ENCODE measurements around the gene NR2F1-AS1.

NR2F1-AS1 gene

DNA sequence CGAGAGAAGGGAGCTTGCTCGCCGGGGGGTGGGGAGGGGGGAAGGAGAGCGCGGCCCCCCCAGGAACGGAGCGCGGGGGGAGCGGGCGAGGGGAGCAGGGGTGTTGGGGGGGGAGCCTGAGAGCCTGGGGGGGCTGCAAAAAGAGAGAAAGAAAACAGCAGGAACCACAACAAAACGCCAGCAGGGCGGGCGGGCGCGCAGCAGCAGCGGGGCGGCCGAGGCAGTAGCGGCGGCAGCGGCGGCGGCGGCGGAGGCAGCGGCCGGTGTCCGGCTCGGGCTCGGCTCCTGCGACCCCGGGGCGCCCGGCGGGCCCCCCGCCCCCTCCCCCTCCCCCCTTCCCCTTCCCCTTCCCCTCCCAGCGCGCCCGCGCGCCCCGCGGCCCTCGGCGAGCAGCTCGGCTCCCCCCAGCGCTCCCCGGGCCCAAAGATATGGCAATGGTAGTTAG is 3.6 kb upstream of the NR2F1-AS1 start:
- Histone ChIP-seq H3K27me3 (replicated peaks; ENCODE audit: insufficient read depth, low read length) (peaks cover 26% of the 10 kb centered on the region), H3K4me1 (ENCODE audit: low read length) (no peaks in the 10 kb centered on the region; the same call in 1 of the 2 replicates), H3K36me3 (replicated peaks; ENCODE audit: insufficient read depth, low read length) (no peaks in the 10 kb centered on the region), H3K9me3 (replicated peaks; ENCODE audit: insufficient read depth, low read length) (no peaks in the 10 kb centered on the region), H3K4me2 (ENCODE audit: low read depth, low read length) (no peak overlapping the region), H3K4me3 (ENCODE audit: low read length) (no peak overlapping the region), H2AFZ (ENCODE audit: low read length) (no peak overlapping the region), H3K9me2 (replicated peaks; ENCODE audit: insufficient read depth, low read length) (no peaks in the 10 kb centered on the region), H3F3A (ENCODE audit: insufficient read depth, low read length) (no peaks in the 10 kb centered on the region; the same call in 1 of the 2 replicates), H4K20me1 (ENCODE audit: insufficient read depth, low read length) (no peaks in the 10 kb centered on the region), H3K9ac (ENCODE audit: low read length) (no peak overlapping the region), H3K27ac (ENCODE audit: low read length) (no peak overlapping the region), H3K79me2 (ENCODE audit: low read length) (no peaks in the 10 kb centered on the region)
- TF ChIP-seq EZH2phosphoT487 (IDR thresholded peaks at IDR 0.05; ENCODE audit: low read length) = no peak
- TF ChIP-seq EZH2 (optimal IDR thresholded peaks at IDR 0.05; ENCODE audit: low read depth, low read length) = no peak
- TF ChIP-seq, protein P1, sequence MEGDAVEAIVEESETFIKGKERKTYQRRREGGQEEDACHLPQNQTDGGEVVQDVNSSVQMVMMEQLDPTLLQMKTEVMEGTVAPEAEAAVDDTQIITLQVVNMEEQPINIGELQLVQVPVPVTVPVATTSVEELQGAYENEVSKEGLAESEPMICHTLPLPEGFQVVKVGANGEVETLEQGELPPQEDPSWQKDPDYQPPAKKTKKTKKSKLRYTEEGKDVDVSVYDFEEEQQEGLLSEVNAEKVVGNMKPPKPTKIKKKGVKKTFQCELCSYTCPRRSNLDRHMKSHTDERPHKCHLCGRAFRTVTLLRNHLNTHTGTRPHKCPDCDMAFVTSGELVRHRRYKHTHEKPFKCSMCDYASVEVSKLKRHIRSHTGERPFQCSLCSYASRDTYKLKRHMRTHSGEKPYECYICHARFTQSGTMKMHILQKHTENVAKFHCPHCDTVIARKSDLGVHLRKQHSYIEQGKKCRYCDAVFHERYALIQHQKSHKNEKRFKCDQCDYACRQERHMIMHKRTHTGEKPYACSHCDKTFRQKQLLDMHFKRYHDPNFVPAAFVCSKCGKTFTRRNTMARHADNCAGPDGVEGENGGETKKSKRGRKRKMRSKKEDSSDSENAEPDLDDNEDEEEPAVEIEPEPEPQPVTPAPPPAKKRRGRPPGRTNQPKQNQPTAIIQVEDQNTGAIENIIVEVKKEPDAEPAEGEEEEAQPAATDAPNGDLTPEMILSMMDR (IDR thresholded peaks at IDR 0.05; ENCODE audit: low read length) = no peak
- DNase-seq = no peak

DNA sequence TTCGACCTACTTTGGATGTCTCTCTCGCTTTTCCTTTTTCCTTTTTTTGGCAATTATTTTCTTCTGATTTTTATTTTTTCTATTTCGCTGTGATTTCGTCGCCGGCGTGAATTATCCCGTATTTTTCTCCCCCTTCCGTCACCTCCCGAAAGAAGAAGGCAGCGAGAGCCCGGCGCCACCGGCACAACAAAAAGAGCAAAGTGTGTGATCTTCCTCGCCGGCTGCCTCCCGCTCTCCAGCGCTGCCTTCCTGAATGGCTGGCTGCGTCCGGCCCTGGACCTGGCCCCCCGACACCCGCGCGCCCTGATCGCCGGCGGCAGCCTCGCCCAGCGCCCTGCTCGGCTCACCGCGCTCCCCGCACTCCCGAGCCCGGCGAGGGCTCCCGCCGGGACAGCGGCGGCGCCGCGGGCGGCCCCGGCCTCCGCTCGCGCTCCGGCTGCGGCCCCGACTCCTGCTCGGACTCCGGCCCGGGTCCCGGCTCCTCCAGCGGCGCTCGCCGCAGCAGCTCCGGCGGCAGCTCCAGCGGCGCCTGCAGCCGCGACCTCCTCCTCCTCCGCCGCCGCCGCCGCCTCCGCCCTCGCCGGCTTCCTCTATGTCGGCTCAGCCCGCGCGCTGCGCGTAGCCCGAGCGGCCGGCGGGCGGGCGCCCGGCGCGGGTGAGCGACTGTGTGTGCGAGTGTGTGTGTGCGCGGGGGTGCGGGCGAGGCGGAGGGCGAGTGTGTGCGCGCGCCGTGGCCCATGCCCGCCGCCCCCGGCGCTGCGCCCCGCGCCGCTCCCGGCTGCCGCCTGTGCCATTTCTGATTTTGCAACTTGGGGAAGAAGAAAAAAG is 3.0 kb upstream of the NR2F1-AS1 start:
- H3K27ac ChIP-seq (ENCODE audit: low read length) = no peak overlapping the region
- H3K9ac ChIP-seq (ENCODE audit: low read length) = no peak overlapping the region
- no peaks in the 10 kb centered on the region for H3K9me2 ChIP-seq (replicated peaks; ENCODE audit: insufficient read depth, low read length)
- H3K79me2 ChIP-seq (ENCODE audit: low read length) = no peaks in the 10 kb centered on the region
- no peaks in the 10 kb centered on the region for H4K20me1 ChIP-seq (ENCODE audit: insufficient read depth, low read length)
- H3K4me1 ChIP-seq (ENCODE audit: low read length) = no peaks in the 10 kb centered on the region; the same call in 1 of the 2 replicates
- H3K27me3 ChIP-seq (replicated peaks; ENCODE audit: insufficient read depth, low read length) = peaks cover 26% of the 10 kb centered on the region
- peak overlapping the region; percentile 69; the same call in 1 of the 2 replicates for H3K4me3 ChIP-seq (ENCODE audit: low read length)
- H3K9me3 ChIP-seq (replicated peaks; ENCODE audit: insufficient read depth, low read length) = no peaks in the 10 kb centered on the region
- H3F3A ChIP-seq (ENCODE audit: insufficient read depth, low read length) = no peaks in the 10 kb centered on the region; the same call in 1 of the 2 replicates
- peak overlapping the region; percentile 88; the same call in 1 of the 2 replicates for H3K4me2 ChIP-seq (ENCODE audit: low read depth, low read length)
- no peaks in the 10 kb centered on the region for H3K36me3 ChIP-seq (replicated peaks; ENCODE audit: insufficient read depth, low read length)
- peak; percentile 18 for DNase-seq
- TF ChIP-seq EZH2 (optimal IDR thresholded peaks at IDR 0.05; ENCODE audit: low read depth, low read length) (no peak), EZH2phosphoT487 (IDR thresholded peaks at IDR 0.05; ENCODE audit: low read length) (no peak)
- TF ChIP-seq, protein P1 (IDR thresholded peaks at IDR 0.05; ENCODE audit: low read length) = no peak
- H2AFZ ChIP-seq (ENCODE audit: low read length) = no peak overlapping the region

DNA sequence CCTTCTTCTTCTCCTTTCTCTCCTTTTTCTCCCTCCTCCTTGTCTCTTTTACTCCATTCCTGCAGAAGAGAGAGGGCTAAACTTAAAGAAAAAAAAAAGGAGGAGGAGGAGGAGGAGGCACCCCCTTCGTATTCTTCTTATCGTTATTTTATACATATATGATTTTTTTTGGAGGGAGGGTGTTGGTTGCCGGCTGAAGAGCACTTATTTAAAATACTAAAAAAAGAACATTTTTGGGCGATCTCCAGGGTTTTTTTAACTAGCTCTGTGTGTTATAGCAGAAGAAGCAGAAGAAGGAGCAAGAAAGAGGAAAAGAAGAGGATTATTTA is 2.4 kb upstream of the NR2F1-AS1 start:
- Histone ChIP-seq H3K4me3 (ENCODE audit: low read length) (peak overlapping the region; percentile 69), H3K9ac (ENCODE audit: low read length) (no peak overlapping the region), H2AFZ (ENCODE audit: low read length) (no peak overlapping the region), H3K27me3 (replicated peaks; ENCODE audit: insufficient read depth, low read length) (peaks cover 26% of the 10 kb centered on the region), H3K9me2 (replicated peaks; ENCODE audit: insufficient read depth, low read length) (no peaks in the 10 kb centered on the region), H3K9me3 (replicated peaks; ENCODE audit: insufficient read depth, low read length) (no peaks in the 10 kb centered on the region), H3K4me2 (ENCODE audit: low read depth, low read length) (peak overlapping the region; percentile 88; the same call in 1 of the 2 replicates), H4K20me1 (ENCODE audit: insufficient read depth, low read length) (no peaks in the 10 kb centered on the region), H3K4me1 (ENCODE audit: low read length) (no peaks in the 10 kb centered on the region; the same call in 1 of the 2 replicates), H3F3A (ENCODE audit: insufficient read depth, low read length) (no peaks in the 10 kb centered on the region; the same call in 1 of the 2 replicates), H3K79me2 (ENCODE audit: low read length) (no peaks in the 10 kb centered on the region), H3K27ac (ENCODE audit: low read length) (no peak overlapping the region), H3K36me3 (replicated peaks; ENCODE audit: insufficient read depth, low read length) (no peaks in the 10 kb centered on the region)
- TF ChIP-seq, protein P1 (IDR thresholded peaks at IDR 0.05; ENCODE audit: low read length) = no peak
- TF ChIP-seq EZH2phosphoT487 (IDR thresholded peaks at IDR 0.05; ENCODE audit: low read length) = no peak
- TF ChIP-seq EZH2 (optimal IDR thresholded peaks at IDR 0.05; ENCODE audit: low read depth, low read length) = no peak
- DNase-seq = no peak

All from MM.1S (cell line).